Activated T-helper 1 cell treated with Interleukin-2 at 50 U/mL for 16 hours (primary cell): ENCODE measurements around the gene DUSP6.

ENCODE experiments used
- DNase-seq: peaks from one replicate; pipeline ENCODE4 v3.0.0-alpha.2; 2020; ENCODE audit warnings: low read depth

DUSP6 gene, protein sequence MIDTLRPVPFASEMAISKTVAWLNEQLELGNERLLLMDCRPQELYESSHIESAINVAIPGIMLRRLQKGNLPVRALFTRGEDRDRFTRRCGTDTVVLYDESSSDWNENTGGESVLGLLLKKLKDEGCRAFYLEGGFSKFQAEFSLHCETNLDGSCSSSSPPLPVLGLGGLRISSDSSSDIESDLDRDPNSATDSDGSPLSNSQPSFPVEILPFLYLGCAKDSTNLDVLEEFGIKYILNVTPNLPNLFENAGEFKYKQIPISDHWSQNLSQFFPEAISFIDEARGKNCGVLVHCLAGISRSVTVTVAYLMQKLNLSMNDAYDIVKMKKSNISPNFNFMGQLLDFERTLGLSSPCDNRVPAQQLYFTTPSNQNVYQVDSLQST

DNA sequence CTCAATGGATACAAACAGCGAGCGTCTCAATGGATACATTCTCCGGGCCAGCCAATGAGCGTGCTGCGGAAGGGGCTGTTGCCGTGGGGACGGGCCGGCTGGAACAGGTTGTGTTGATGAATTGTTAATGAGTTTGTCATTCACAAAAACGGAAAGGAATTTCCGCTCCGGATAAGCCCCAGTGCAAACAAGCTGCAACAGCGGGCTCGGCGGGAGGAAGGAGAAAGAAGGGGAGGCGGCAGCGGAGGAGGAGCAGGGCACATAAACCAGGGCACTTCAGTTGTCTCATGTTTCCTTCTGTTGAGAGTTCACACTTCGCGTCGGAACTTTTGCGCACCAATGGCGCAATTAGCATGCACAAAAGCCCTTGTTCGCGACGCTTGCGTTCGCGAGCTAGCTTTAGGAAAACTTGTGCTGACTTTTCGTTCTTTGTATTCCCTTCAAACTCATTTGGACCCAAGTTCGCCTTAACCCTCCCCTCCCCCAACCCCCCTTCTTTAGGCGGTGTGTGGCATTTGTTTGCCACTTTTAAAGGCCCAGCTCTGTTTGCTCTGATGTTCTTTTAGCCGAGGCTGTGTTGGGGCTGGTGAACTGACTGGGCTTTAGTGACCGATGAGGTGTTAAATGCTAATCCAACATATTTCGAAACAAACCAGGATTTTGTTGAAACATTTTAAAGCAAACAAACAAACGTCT, at the start of gene DUSP6:
Gene DUSP6 (minus strand): TSS at position 10 of the 696 bp plus-strand sequence. CDS start 462 bp downstream, outside the sequence.
- DNase-seq, result peak; percentile 73

DNA sequence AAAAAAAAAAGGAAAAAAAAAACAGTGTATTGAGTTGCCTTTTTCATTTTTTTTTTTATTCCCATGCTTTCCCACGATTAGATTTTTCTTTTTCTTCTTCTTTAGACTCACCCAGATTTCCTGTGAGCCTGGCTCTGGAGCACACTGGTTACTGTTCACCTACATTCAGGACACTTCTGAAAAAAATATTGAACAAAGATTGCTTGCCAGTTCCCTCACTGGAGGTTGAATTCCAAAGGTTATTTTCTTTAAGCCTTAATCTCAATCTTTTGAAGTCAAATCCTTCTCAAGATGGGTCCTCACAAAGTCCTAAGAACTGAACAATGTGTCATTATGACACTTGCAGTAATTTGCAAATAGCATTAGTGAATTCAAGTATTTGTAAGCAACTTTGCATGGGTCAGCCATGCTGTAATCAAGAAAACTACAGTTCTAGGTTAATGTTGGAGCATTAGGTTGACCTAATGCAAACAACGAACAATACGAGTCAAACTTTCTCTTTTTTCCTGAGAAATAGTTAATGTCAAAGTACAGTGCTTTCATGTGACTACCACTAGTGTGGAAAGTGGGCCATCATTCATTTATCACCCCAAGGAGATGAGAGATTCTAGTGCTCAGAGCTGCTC, 49.2 kb upstream of the DUSP6 start:
- DNase-seq, result no peak

DNA sequence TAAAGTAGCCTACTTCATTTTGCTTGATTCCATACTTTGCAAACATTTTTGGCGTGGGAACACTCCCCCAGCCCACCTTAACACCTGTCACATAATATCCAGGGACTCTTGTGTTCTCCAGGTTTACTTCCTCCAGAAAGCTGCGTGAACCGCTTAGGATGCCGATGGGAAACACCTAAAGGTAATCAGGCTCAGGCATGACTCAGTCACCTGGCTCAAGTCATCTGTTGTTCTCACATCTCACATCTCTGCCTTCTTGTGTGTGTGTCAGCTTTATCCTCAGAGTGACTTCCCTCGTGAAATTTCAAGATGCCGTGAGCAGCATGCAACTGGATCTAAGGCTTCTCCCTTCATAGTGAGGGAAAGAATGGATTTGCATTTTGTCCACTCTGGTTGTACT, 48.1 kb upstream of the DUSP6 start:
- no peak for DNase-seq

DNA sequence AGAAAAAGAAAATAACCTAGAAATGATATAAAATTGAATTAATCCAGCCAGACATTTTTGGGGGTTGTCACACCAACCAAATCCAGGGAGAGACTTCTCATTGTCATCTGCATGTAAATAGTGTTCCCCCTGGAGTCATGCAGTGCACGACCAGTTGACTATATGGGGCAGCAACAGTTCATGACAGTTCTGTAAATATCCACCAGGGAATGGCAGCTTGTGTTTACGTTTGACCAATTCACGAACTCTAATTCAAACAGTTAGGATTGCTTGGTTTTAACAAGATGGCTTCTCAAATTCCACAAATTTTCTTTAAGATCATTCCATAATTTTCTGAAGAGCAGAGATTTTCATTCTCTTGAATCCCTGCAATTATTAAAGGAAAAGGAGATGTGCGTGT, 43.4 kb upstream of the DUSP6 start:
- no peak for DNase-seq

DNA sequence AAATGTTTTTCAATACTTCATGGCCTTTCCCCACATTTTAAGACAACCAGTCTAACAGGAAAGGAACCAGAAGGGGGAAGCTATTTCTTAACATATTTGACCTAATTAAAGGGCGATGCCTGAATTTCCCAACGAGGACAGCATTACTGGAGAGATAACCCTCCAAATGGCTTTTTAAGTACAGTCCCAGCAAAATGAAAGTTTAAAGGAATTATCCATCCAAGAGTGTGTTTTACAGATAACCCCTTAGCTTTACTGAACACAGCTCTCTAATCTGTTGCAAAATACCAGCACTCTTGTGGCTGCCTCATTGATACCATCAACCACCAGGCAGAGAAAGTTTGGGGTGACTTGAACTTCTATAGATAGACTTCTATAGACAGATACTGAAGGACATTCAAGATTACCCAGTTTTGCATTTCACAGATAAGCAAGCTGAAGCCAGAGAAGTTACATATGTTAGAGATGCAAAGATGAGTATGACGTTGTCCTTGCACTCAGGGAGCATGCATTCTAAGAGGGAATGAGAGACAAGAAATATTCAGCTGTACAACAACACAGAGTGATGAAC, 41.3 kb upstream of the DUSP6 start:
- DNase-seq, result no peak

DNA sequence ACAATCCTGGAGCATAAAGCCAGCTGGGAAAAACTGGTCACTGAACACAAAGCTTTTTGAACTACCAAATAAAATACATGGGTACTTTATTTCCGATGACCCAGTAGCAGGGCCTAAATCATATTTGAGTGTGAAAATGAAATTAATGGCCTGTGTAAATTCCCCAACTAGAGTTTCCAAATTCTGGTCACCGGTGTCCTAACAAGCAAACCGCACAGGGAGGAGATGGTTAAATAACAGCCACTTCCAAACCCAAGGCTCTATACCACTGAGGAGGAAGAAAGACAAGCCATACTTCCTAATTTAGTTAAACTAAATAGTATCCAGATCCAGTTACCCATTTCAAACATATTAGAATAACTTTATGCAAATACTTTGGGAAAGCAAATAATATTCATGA, 40.1 kb upstream of the DUSP6 start:
- DNase-seq, result no peak

DNA sequence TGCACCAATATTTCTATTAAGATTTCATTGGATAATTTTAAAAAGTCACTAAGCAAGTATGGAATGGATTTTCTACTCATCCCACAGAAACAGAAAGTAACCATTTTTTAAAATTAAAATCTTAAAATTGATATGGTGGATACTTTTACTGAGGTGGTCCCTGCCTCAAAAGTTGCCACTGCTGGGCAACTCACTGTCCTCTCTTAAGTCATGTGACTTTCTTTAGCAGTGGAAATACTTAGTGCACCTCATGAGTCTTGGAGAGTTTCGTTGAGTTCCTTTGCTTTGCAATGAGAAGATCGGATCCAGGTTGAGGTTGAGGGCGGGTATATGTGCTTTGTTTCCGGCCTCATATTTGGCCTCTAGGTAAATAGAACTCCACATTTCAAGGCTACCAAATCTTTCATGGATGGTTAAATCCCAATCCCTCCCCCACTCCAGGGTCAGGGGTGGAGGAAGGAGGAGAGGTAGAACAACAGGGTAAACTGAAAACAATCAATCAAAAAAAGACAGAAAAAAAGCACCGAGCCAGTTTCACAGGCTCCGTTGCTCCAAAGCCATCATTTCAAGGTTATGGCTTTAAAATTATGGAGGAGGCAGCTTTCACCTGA, 39.5 kb upstream of the DUSP6 start:
- DNase-seq, result no peak

DNA sequence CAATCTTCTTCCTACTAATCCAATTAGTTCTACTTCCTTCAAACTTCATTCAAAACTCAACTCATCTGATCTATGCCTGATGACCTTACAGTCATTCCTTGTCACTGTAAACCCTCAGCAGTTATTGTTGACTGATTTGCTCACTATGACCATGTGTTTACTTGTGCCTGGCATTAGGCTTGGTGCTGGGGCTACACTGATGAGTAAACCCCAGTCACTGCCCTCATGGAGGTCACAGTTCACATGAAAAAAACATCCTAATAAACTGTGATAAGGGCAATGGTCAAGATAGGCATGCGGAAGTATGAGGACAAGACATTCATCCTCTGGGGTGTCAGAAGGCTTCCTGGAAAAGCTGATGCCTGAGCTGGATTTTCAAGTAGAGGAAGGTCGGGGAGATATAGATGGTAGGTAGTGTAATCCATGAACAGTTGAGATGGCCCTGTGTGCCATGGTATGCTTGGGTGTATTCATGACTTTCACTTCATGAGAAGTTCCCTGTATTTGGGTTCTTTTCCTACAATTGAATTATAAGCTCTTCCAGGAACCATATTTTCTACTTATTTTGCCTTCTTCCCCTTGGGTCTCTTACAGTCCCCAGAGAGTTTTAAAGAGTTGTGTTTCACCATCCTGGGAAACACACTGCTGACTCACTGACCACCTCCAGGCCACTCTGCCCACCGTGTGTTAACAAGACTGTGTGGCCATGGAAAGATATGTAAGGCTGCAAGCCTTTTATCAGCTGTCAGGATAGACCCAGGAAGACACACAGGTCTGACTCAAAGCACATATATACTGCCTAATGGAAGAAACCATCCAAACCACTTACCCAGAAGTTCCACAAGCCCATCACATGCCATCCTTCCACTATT, 38.7 kb upstream of the DUSP6 start:
- no peak for DNase-seq

DNA sequence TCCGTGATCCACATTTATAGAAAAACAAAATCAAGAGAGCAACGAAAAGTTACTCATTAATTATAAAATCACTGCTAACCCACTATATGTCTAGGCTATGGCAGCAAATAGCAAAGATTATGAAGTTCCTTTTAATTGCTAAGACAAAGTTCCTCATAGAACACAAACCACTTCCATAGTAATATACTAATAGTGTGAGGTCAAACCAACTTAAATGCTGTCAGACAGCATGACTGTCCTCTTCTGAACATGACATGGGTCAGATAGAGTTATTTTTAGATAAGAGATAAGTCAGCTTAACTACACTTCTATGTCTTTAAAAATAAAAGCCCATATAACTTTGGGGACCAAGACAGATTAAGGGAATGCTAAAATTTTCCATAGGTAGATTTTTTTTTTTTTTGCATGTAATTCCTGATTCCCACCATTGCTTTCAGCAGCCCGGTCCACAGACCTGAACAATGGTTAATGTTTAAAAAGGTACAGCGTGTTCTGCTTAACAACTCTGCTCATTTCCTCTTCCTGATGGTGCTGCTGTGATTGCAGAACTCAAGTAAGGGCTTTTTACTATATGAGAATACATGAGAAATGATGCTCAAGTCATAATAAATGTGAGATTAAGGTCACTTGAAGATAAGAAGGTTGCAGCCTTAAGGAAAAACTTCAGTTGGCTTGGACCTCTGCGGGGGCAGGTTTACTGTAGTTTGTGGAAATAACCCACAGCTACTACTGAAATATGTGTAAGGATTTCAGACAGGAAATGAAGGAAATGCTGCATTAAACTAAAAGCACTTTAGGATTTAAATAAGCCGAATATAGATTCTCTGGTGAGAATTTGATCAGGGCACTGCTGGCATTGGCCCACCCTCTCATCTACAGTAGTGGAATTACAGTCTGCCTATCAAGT, 37.7 kb upstream of the DUSP6 start:
- no peak for DNase-seq

DNA sequence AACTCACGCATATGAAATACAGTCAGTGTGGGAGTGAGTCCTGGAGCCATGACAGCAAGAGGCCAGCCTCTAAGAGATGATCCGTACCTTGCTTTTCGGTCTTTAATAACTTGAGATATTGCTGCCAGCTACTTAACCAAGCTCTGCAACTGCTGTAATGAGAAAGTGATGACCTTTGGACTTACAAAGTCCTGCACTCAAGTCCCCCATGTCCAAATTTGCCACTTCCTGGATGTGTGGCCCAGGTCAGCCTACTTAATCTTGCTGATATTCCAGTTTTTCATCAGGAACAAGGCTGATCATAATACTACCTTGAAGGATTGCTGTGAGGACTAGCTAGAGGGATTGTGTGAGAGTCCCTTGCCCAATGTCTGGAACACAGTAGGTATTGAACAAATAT, 33.8 kb upstream of the DUSP6 start:
- DNase-seq, result no peak

DNA sequence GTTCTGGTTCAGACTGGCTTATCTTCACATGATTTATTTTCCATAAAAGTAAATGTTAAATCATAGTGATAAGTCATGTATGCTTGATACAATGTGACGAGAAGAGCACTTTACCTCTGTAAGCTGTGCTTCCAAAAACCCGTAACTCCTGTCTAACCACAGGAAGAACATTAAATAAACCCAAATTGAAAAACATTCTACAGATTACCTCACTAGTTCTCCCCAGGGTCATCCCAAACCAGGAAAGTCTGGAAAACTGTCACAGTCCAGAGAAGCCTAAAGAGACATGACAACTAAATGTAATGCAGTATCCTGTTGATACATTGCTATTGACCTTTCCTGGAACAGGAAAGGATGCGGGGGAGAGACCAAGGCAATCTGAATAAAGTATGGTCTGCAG, 32.5 kb upstream of the DUSP6 start:
- no peak for DNase-seq

DNA sequence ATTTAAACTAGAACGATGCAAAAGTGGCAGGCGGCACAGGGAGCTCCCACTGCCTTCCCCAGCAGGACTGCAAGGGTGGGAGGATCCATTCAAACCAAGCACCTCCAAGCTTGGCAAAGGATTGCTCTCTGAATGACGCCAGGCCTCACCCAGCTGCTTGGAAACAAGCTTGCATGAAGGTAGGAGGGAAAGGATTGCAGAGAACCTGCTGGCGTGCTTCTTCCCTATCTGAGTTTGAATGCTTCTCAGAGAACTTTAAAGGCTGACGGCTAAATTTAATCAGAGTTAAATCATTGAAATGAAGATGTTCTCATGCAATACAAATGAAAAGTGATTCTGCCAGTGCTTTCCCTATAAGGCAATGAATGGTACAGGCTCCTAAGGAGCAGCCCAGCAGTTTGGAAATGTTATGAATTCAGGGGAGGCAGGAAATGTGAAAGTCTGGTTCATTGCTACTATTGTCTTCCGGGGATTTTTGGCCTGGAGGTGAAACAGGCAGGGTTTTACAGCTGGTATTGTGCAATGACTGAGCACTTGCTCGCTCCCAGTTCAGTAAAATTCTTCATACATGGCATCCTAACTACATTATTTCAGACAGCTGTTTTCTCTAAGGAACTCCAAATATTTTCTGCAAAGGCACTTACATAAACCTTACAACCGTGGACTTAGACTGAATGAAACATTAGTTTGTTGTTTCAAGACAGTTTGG, 31.9 kb upstream of the DUSP6 start:
- DNase-seq, result no peak

DNA sequence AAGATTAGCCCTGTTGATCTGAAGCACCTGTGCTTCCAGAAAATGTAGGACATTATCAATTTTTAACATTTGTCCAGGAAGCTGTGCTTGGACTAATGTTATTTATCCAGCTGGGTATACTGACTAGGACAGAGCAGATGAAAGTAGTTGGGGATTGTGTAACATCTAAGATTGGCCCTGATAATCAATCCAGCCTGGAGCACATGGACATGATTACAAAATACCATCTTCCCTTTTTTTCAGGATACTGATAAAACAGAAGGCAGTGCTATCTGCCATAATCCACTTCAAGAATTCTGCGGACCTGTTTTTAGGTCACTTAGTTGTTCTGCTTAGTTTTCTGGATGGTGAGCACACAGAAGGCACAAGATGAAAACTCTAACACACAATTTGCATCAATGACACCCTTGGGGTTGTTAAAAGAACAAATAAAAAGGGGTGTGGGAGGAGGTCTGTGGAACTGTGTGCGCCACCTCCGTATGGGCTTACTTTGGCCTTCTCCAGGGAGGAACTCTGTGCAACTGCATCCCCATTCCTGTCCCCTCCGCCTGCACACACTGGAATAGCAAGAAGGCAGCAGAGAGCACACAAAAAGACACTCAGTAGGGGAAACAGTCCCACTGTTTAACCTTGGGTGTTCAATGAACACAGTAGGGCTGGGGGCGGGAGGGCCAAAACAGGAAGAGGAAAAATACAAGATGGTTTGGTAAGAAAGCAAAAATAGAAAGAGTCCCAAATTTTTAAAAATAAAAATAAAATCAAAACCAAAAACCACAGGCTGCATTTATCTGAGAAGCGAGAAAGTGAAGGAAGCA, 31.1 kb upstream of the DUSP6 start:
- DNase-seq, result no peak

DNA sequence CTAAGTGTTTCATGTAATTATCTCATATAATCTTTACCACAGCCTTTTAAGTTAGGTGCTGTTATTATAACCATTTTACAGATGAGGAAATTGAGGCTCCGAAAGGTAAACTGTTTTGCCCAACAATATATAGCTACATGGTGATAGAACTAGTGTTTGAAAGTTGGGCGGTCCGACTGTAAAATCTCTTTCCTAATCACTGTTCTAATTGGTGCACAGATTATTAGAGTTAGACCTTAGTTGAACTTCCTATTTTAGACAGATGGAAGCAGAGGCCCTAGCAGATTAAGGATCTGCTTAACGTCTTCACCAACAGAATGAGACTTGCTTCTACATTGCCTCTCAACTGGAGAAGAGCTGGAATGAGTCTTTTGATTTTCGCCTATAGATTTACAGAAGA, 30.0 kb upstream of the DUSP6 start:
- DNase-seq, result no peak

DNA sequence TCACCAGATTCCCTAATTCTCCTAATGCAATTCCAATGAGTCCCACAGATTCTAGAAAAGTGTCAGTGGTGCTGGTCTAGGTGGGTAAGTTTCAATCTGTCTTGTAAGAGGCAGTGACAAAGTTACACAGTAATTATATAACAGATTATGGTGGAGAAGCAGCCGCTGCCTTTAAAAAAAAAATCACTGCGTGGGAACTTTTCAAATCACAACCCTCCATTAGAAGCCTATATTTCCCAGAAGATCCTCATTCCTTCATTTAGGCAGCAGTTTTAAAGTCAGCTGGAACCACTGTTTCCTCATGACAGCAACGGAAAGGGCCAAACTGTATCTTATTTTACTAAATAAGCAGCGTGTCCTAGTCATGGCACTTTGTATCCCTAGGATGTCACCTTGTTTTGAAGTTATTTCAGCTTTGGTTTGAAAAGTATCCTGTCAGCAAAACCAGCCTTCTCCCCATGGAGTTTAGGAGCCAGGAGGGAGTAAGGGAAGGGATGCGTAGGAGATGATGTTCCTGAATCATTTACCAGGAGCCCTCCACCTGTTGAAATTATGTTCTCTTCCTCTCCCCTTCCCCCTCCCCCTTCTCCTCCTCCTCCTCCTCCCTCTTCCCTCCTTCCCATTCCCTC, 27.7 kb upstream of the DUSP6 start:
- no peak for DNase-seq

DNA sequence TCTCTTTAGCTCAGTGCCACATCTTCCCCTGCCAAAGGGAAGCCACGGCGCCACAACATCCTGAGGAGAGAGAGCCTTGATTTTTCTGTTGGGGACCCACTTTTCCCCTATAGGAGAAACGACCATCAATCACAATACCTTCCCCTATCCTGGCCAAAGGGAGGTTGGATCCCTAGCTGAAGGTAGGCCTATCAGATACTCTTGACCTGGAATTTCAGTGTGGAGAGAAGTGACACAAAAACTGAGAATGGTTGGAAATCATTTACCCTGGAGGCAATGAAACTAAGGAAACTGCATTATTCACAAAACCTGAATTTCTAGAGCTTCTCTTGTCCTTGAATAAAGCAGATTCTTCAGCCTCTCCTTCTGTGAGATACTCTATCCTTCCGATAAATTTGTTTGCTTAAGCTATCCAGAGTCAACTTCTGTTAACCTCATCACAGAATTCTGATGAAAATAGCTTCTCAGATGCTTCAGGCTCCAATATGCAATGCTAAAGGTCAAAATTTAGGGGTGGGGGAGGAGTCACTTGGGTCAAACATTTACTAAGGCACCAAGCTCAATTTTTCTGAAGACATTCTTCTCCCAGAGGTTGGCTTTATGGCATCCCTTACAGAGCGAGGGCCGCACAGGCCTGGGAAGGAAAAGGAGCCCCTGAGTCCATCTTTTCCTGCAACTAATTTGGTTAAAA, 27.0 kb upstream of the DUSP6 start:
- DNase-seq, result no peak

DNA sequence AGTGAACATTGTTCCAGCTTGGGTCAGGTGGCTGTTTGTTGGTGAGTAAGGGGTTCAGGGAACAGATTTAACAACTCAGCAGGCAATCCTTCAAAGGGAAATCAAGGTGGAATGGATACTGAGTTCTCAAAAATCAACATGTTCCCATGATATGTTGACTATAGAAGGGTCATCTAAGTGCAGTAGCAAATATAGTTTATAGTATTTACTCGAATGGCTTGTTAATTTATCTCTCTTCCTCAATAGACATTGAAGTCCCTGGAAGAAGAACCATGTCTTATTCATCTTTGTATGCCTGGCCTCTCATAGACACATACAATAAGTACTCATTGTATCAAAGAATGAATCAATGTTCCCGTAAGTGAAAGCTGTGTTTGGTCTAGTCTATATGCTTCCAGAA, 24.5 kb upstream of the DUSP6 start:
- no peak for DNase-seq

DNA sequence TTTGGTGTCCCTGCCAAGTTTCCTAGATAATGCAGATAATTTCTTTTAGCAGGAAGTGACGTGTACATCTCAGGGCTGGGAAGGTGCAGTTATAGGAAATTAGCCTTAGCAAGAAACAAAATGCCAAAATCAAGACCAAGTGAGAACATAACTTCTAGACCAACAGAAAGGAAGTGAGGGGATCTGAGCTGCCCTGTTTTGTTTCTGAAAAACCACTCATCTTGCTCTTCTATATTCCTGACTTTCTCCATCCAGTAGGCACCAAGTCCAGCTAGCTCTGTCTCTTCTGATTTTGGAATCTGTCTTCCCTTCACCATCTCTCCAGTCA, 23.9 kb upstream of the DUSP6 start:
- no peak for DNase-seq
